Kidney tubule cell (primary cell): ENCODE data around the gene GNLY.
"Not testable (repeated sequence)": the region's sequence is repeated elsewhere in the genome, so short reads cannot be mapped to it uniquely, and the experiment has no call there.

Experiments
- DNase-seq: peaks from one replicate; pipeline ENCODE4 v3.0.0-alpha.2; 2018; ENCODE audit warnings: low spot score

Gene GNLY

DNA sequence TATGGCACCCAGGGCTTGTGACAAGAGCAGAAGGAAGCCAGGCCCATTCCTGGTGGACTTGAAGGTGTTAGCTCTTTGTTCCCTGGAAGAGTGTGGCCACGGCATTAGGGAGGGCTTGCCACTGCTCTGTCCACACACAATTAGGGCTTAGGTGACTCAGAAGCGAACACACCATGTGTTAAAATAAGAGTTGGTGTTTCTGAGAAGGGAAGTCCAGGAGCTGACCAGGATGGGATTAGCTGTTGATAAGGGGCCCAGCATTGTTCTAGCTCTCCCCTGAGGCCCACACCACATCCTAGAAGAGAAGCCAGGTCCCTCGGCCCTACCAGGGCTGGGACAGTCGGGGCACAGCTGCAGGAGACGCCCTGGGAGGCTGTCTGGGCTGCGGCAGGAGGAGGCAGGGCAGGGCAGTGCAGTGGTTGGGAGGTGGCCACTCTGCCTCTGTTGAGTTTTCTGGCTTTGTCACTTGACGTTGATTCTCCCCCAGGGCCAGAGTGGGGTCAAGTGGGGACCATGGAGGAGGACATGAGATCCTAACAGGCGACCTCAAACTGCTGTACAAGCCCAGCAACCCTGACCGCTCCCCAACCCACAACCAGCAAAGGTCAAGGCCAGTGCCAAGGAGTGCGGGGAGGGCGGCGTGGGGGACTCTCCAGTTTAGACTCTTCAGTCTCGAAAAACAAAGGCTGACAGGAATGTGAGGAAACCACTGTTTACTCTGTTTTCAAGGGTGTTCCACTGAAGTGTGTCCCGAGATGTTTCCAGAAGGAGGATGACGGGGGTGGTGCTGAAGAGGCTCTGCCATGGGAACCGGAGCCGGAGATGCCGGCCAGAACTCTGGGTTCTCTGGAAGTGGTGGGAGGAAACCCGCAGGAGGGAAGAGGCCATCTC, 16.8 kb downstream of the GNLY start:
- no peak for DNase-seq

GRCh38 chr2:85711578-85712060, 17.5 kb downstream of the GNLY start:
- no peak for DNase-seq

DNA sequence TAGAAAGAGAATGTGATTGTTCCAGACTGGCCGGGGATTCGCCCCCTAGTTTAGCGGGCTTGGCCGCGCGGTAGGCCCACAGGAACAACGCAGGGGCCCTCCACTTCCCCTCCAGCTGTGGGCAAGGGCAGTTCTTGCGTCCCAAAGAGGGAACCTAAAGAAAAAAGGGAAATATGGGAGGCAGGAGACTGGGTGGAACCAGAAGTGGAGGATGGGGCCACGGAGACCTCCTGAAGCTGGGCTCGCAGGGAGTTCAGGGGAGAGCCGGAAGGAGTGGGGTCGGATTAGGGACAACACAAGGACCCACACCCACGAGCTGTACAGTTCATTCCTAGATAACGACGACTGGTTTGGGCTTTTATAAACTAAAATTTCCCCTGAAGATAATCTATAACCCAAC, 18.2 kb downstream of the GNLY start:
- no peak for DNase-seq

- no peak for DNase-seq
Measured at GRCh38 chr2:85712849-85713612, 18.9 kb downstream of the GNLY start.

DNA sequence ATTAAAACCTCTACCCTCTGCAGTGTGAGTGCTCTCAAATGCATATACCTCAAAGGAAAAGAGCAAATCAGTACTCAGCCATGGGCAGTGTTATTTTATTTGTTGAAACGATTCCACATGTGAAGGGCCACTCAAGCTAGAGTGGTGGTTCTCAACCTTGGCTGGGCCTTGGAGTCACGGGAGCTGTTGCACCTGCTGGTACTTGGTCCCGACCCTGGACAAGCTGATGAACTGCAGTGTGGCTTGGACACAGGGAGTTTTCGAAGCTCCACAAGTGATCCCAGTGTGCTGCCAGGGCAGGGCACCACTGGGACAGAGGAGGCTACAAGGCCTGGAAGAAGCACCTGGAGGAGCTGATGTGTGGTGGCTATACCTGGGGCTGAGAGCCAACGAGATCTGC, 19.7 kb downstream of the GNLY start:
- no peak for DNase-seq

GRCh38 chr2:85714421-85714820, 20.3 kb downstream of the GNLY start:
- DNase-seq, result not testable (repeated sequence)

- DNase-seq, result no peak
Measured at GRCh38 chr2:85714841-85715240, 20.7 kb downstream of the GNLY start.

GRCh38 chr2:85716346-85716914, 22.3 kb downstream of the GNLY start:
- DNase-seq, result no peak

DNA sequence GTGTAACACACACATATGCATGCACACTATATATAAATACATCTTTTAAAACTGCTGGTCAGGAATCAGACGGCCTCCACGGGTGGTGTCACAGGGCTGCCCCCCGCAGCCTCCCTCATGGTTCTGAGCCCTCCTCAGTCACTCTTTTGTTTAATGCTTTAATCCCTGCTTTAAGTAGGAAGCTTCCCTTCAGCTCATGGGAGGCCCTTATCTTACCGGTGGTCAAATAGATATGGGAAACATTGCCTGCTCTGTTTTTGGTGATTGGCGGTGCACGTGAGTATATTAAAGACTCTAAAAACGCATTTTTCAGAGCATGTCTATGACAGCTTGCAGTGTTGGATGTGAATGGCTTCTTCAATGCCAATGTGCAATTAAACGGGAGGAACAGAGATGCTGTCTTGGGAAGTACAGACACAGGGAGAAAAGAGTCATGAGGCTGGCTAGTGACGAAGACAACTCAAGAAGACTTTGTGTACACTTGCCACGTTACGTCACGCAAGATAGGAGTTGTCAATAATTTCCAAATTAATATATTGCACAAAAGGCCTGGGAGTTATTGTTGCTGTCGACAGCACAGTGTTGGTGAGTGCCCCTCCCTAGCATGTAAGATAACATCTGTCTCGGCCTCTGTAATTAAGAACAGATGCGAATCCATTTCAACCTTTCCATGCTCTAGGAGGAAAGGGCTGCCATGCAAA, 23.3 kb downstream of the GNLY start:
- DNase-seq, result no peak

- DNase-seq, result no peak
Measured at GRCh38 chr2:85718009-85718391, 23.8 kb downstream of the GNLY start.

GRCh38 chr2:85718885-85719492, 24.8 kb downstream of the GNLY start:
- no peak for DNase-seq

- no peak for DNase-seq
Measured at GRCh38 chr2:85719609-85720240, 25.6 kb downstream of the GNLY start.

GRCh38 chr2:85720533-85720932, 26.4 kb downstream of the GNLY start:
- DNase-seq, result no peak

DNA sequence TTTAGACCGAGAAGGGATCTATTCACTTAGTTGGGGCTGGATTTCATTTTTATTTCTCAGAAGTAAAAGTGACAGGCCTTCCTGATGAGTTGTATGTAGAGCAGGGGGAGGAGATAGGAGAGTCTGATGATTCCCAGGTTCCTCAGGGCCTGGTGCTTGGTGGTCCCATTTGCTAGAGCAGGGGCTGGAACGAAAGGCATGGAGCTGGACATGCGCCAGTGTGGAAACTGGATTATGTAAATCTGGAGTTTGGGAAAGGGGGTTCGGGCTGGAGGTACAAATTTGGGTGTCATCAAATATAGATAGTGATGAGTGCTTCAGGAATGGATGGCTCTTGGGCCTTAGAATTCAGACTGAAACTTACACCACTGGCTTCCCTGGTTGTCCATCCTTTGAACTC, 27.5 kb downstream of the GNLY start:
- DNase-seq, result no peak

DNA sequence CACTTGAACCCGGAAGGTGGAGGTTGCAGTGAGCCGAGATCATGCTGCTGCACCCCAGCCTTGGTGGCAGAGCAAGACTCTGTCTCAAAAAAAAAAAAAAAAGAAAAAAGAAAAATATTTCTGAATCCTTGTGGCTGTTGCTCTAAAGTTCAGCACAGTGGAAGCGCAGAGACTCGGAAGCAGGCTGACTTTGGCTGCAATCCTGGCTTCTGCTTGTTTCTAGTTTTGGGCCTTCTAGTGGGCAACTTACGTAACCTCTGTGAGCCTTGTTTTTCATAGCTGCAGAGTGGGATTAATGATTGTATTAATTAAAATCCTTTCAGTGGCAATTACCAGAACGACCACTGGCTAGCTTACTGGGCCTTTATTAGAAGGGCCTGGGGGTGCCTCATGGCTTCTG, 28.4 kb downstream of the GNLY start:
- no peak for DNase-seq

GRCh38 chr2:85723707-85724360, 29.7 kb downstream of the GNLY start:
- no peak for DNase-seq

GRCh38 chr2:85724731-85725181, 30.6 kb downstream of the GNLY start:
- DNase-seq, result no peak

GRCh38 chr2:85725451-85725850, 31.3 kb downstream of the GNLY start:
- no peak for DNase-seq

- no peak for DNase-seq
Measured at GRCh38 chr2:85727798-85728197, 33.6 kb downstream of the GNLY start.

GRCh38 chr2:85728342-85728741, 34.2 kb downstream of the GNLY start:
- no peak for DNase-seq
